ENCODE measurements around the gene AMBP.
A peak's percentile ranks its signal among the peaks of the same experiment; 100 is the strongest.
"Not testable (repeated sequence)": the region's sequence is repeated elsewhere in the genome, so short reads cannot be mapped to it uniquely, and the experiment has no call there.

The AMBP gene

GRCh38 chr9:114050646-114051045, 27.5 kb downstream of the AMBP start:
- DNase-seq = no peak

DNA sequence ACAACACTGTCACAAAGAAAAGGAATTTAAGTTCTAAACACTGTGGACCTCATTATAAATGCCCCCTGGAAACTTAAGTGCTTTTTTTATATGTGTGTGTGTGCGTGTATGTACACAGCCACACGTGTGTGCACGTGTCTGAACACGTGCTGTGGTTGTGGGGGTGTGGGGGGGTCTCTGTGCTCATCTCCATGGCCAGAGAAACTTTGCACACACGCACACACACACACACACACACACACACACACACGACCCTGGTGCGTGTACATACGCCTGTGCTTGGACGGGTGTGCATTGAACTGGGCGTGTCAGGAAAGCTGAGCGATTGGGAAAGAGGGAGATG, 27.9 kb downstream of the AMBP start:
- DNase-seq = no peak

DNA sequence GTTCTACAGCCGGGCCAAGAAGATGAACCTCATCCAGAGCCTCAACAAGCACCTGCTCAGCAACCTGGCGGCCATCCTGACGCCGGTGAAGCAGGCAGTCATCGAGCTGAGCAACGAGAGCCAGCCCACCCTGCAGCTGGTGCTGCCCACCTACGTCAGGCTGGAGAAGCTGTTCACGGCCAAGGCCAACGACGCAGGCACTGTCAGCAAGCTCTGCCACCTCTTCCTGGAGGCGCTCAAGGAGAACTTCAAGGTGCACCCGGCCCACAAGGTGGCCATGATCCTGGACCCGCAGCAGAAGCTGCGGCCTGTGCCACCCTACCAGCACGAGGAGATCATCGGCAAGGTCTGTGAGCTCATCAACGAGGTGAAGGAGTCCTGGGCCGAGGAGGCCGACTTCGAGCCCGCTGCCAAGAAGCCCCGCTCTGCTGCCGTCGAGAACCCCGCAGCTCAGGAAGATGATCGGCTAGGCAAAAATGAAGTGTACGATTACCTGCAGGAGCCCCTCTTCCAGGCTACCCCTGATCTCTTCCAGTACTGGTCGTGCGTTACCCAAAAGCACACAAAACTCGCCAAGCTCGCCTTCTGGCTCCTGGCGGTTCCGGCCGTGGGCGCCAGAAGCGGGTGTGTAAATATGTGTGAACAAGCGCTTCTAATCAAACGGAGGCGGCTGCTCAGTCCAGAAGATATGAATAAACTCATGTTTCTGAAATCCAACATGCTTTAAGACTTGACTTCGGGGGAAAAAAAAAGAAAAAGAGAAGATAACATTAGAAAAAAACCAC, 28.5 kb downstream of the AMBP start:
- no peak for DNase-seq

- no peak for DNase-seq
These were observed 29.3 kb downstream of the AMBP start for GRCh38 chr9:114048533-114049415.

- DNase-seq = peak; percentile 4
These were observed 30.4 kb downstream of the AMBP start for GRCh38 chr9:114047717-114048116.

- DNase-seq = no peak
These were observed 31.2 kb downstream of the AMBP start for GRCh38 chr9:114046875-114047274.

- no peak for DNase-seq
These were observed 31.8 kb downstream of the AMBP start for GRCh38 chr9:114046237-114046755.

GRCh38 chr9:114043660-114044059, 34.4 kb downstream of the AMBP start:
- not testable (repeated sequence) for DNase-seq

DNA sequence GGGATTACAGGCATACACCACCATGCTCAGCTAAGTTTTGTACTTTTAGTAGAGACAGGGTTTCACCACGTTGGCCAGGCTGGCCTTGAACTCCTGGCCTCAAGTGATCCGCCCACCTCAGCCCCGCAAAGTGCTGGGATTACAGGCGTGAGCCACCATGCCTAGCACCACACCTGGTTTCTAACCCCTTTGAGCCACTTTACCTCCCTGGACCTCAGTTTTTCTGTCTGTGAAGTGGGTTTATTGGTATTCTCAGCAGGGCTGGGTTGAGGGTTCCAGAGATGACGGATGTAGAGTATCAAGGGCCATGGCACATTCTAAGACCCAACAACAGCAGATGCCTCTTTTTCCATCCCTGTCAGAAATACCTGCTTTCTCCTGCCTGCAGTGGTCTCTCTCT, 38.6 kb downstream of the AMBP start:
- no peak for DNase-seq

GRCh38 chr9:114038724-114039313, 39.3 kb downstream of the AMBP start:
- no peak for DNase-seq

DNA sequence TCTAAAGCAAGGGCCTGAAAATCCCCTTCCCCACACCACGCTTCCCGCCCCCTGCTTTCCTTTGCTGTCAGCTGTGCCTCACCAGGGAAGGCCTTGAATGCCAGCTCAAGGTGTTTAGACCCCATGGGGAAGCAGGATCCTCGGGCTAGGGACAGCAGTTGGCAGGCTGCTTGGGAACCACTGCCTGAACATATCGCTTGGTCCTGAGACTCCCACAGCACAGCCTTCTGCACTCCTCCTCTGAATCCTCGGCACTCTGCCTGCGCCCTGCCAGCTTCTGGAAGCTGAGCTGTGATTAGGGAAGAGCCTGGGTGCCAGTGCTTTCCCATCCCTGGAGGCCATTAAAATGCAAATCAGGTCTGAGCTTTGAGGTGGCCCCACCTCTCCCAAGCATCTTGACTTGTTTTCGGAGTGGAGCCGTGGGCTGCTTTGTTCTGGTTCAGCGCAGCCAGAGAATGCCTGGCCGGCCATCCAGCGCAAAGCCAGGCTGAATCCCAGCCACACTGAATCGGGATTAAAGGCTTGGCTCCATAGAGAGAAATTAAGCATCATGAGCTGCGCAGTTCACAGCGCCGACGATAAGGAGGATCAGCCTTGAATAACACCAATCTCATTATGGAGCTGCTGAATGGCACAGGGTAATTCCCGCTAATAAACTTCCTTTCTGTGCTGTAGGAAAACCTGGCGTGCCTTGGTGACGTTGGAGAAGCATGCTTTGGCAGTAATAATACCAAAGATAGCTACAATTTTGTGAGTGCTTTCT, 40.0 kb downstream of the AMBP start:
- DNase-seq = no peak

DNA sequence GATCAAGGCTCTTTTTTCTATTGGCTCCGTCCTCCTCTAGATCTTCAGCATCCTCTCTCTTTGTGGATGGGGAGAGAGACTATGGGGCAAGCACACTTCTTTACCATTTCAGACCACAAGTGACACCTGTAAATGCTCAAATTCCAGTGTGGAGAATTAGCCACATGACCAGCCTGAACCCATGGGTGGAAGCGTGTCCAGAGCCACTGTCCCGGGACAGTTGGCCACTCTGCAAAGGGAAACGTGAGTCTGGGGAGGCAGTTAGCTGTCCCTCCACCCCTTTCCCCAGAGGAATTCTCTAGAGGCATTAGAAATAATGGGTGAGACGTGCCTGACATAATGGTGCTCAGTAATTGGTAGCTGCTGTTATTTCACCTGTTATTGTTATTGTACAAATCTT, 40.9 kb downstream of the AMBP start:
- DNase-seq = no peak

DNA sequence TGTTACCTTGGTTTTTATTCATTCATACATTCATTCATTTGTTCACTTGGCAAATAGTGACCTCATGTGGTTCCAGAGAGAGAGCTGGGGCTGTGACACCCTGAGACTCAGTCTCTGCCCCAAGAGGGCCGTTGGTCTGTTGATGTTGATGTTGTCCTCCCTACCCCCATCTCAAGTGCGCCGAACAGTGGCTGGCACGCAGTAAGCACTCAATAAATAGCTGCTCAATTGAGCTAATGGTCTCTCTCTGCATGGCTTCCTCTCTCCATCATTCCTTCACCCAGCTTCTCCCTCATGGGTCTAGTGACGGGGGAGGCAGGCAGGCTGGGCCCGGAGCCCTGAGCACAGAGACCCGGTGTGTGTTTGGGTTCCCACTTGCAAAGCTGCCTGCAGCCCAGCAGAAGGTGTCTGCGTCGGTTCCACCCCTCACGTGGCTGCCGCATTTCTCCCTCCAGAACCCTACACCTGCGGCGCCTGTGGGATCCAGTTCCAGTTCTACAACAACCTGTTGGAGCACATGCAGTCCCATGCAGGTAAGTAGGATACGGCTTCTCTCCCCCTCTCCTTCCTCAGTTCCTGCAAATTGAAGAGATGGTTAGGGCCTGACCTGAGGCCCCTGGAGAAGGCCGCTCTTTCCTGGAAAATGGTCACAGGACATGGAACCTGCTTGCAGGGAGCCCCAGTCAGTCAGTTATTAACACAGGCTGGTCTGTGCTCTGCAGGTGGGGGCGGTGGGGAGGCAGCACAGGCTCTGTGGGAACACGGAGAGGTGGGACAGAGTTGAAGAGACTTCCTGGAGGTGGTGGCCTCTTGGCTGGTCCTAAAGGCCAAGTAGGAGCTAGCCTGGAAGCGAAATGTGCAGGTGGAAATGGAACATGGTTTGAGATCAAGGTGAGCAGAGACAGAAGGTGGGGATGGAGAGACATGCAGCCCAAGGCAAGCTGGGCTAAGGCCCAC, 42.0 kb downstream of the AMBP start:
- DNase-seq = no peak

DNA sequence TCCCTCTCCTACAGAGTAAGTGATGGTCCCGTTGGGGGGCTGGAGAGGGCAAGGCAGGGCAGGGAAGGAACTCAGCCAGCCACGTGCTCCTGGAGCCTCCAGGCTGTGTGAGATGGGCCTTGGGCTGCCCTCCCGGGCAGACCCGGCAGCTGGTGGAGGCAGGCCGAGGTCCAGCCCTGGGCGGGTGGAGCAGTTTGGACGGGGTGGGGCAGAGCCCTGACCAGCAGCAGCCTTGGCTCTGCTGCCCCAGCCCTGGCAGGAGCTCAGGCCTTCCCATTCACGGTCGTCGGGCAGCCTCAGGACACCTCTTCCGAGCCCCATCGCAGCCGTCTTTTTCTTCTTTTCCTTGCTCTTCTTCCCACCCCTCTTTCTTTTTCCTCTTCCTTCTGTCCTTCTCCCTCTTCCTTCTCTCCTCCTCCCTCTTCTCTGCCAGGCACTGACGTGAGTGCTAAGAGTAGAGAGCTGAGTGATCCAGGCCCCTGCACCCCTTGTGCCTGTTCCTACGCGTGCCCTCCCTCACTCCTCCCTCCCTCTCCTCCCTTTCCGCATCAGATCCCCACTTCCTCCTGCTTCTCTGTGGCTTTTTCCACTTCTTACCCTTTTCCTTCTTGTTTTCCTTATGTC, 42.8 kb downstream of the AMBP start:
- no peak for DNase-seq

DNA sequence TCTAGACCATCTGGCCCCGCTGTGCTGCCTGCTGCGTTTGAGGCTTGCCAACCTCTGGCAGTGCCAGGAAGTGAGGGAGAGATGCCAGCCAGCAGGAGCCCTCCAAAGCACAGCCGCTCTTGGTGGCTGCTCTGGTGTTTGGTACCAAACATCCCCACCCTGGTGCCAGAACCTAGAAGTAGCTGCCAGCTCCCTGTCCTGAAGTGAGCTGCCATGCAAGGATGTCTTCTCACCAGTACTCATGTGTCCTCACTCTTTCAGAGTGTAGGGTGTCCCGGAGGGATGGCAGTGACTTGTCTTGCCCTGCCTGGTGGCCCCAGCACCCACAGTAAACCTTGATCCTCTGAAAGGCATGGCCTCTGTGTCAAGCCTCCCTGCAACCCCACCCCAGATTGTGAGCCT, 43.4 kb downstream of the AMBP start:
- no peak for DNase-seq

DNA sequence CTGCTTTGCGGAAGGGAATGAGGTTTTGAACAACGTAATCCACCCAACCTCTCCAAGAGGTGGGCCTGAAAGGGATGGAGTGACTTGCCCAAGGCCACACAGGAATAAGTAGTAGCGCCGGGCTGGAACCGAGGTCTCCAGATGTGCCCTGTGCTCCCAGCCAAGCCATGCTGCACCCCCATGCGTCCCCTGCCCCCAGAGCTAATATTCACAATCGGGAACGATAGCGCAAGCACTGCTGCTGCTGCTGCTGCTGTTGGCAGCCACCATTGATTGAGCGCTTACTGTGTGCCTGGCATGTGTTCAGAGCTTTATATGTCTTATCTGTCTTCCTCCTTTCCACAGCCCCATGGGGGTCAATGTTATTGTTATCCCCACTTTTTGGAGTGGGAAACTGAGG, 43.9 kb downstream of the AMBP start:
- no peak for DNase-seq

DNA sequence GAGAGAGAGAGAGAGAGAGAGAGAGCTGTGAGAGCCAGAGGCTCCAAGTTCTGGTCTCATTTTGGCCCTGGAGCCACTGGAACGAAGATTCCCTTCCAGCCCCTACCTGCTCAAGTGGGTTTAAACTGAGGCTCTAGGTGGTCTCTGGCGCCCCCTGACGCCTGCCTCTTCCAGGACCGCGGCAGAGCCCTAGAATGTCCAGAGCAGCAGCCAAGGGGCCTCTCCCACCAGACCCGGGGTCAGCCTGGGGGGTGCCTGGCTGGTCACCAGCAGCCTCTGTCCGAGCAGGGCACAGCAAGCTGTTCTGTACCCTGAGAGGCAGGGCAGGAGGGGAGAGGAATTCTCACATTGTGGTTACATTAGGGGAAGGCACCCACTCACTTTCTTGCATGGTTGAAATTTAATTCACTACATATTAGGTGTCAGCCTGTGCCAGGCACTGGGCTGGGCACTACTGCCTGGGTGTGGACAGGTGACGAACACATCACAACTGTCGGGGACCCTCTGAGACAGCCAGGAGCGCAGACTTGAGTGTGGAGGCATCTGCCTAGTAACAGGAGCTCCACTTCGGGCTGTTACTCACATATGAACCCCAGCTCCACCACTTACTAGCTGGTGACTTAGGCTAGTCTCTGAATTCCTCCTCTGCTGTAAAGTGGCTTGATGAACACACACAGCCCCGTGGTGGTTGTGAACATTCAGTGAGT, 44.5 kb downstream of the AMBP start:
- peak; percentile 14 for DNase-seq

- DNase-seq = no peak
These were observed 45.9 kb downstream of the AMBP start for GRCh38 chr9:114031948-114032840.

- DNase-seq = no peak
These were observed 47.0 kb downstream of the AMBP start for GRCh38 chr9:114031037-114031630.

Data from fibroblast of skin of back (primary cell).